HCT116 (cell line): ENCODE results near the gene CTR9. TPM values are rescaled to one million over a fixed set of nuclear protein-coding genes. Genes with fewer than 3 reads are reported as not detected.
A peak's percentile ranks its signal among the peaks of the same experiment; 100 is the strongest.

ENCODE experiments used
- ATAC-seq: fragments of 200-7000 bp; cut with Tn5 transposase; 2 replicates; pipeline ENCODE4 v1.9.1; 2020; ENCODE audit warnings: mild to moderate bottlenecking, moderate library complexity
- BruUV-seq: library from RNA; stranded (reverse); fragments of 400-500 nt; replicated peaks from 2 replicates; lab custom pipeline; 2021; lab: Mats Ljungman, UMichigan
- CTCF ChIA-PET: fragments of 300-600 bp; sonication (Branson Sonifier 250); formaldehyde crosslinking; loops from one replicate; lab custom pipeline; 2021; ENCODE audit warnings: antibody characterized with exemption; lab: Charles Lee
- POLR2A ChIA-PET: fragments of 300-600, 350-600 bp; sonication (Branson Sonifier 250); formaldehyde crosslinking; loops from one replicate; lab custom pipeline; 2021; ENCODE audit warnings: antibody characterized with exemption; lab: Charles Lee
- RAD21 ChIA-PET, 2 experiments: fragments of 300-600 bp; sonication (Branson Sonifier 250); formaldehyde crosslinking; loops; one replicate each; lab custom pipeline; 2023; ENCODE audit warnings: low total read pairs in 2 of 2; ENCODE audit not compliant: uncharacterized antibody in 2 of 2, unreplicated experiment in 2 of 2, low non-redundant PET in 1 of 2; lab: Charles Lee
- DNase-seq: peaks from one replicate; pipeline ENCODE4 v3.0.0-alpha.2; 2010; ENCODE audit warnings: low read depth, low spot score
- H2AFZ ChIP-seq: fragments of 200-600 bp; shearing (Covaris generic), sonication (generic); 2 replicates; pipeline ENCODE4 v1.6.1; 2017; ENCODE audit warnings: low read depth, mixed run types, mixed read lengths, antibody characterized with exemption, low read length; ENCODE audit not compliant: poor library complexity, severe bottlenecking
- H3K27ac ChIP-seq: 2 replicates; pipeline ENCODE4 v1.5.1; 2012; ENCODE audit warnings: low read depth, low read length
- H3K27me3 ChIP-seq: fragments of 200-600 bp; sonication (generic); 2 replicates; pipeline ENCODE4 v1.6.1; 2016; ENCODE audit warnings: mixed run types, low read length, mixed read lengths; ENCODE audit not compliant: insufficient read depth
- H3K36me3 ChIP-seq, 2 experiments: fragments of 200-500 bp in 1 of 2; fragments of 200-600 bp in 1 of 2; sonication (Bioruptor generic) in 1 of 2; sonication (generic) in 1 of 2; 2 replicates each; pipeline versions ENCODE4 v1.5.1 to v1.6.1; 2014 to 2016; ENCODE audit warnings: low read length in 2 of 2, inconsistent platforms in 1 of 2, mixed read lengths in 1 of 2, mixed run types in 1 of 2; ENCODE audit not compliant: insufficient read depth in 2 of 2, control insufficient read depth in 1 of 2
- H3K4me1 ChIP-seq, 2 experiments: fragments of 200-600 bp in 1 of 2; sonication (generic) in 1 of 2; 2 replicates each; pipeline versions ENCODE4 v1.5.1 to v1.6.1; 2012 to 2017; ENCODE audit warnings: low read length in 2 of 2, inconsistent platforms in 1 of 2, mild to moderate bottlenecking in 1 of 2, mixed read lengths in 1 of 2, mixed run types in 1 of 2, moderate library complexity in 1 of 2; ENCODE audit not compliant: insufficient read depth in 2 of 2, control insufficient read depth in 1 of 2
- H3K4me2 ChIP-seq: fragments of 200-600 bp; sonication (generic); 2 replicates; pipeline ENCODE4 v1.6.1; 2017; ENCODE audit warnings: mixed run types, low read length, mixed read lengths
- H3K4me3 ChIP-seq, 2 experiments: fragments of 200-600 bp in 1 of 2; sonication (generic) in 1 of 2; replicated peaks in 1 of 2; 2 replicates each; pipeline ENCODE4 v1.5.1; 2011 to 2016; ENCODE audit warnings: low read length in 2 of 2, control low read depth in 1 of 2, low read depth in 1 of 2, mild to moderate bottlenecking in 1 of 2, mixed read lengths in 1 of 2, mixed run types in 1 of 2
- H3K79me2 ChIP-seq: fragments of 200-600 bp; sonication (generic); 2 replicates; pipeline ENCODE4 v1.6.1; 2017; ENCODE audit warnings: mild to moderate bottlenecking, mixed run types, low read length, moderate library complexity, mixed read lengths; ENCODE audit not compliant: insufficient read depth
- H3K9ac ChIP-seq: fragments of 200-600 bp; sonication (generic); 2 replicates; pipeline ENCODE4 v1.6.1; 2016; ENCODE audit warnings: low read length, mixed read lengths
- H3K9me2 ChIP-seq: fragments of 200-600 bp; sonication (generic), shearing (Covaris generic); 2 replicates; pipeline ENCODE4 v1.6.1; 2017; ENCODE audit warnings: mixed run types, mild to moderate bottlenecking, moderate library complexity; ENCODE audit not compliant: insufficient read depth
- H3K9me3 ChIP-seq, 2 experiments: fragments of 200-500 bp in 1 of 2; fragments of 200-600 bp in 1 of 2; sonication (Bioruptor generic) in 1 of 2; sonication (generic) in 1 of 2; 2 replicates each; pipeline ENCODE4 v1.6.1; 2014 to 2017; ENCODE audit warnings: low read length in 2 of 2, mixed read lengths in 2 of 2, inconsistent platforms in 1 of 2, low read depth in 1 of 2, mild to moderate bottlenecking in 1 of 2, mixed run types in 1 of 2, moderate library complexity in 1 of 2; ENCODE audit not compliant: control insufficient read depth in 1 of 2, insufficient read depth in 1 of 2
- H4K20me1 ChIP-seq: fragments of 200-600 bp; sonication (generic), shearing (Covaris generic); 2 replicates; pipeline ENCODE4 v1.6.1; 2017; ENCODE audit warnings: mixed run types, mild to moderate bottlenecking, moderate library complexity; ENCODE audit not compliant: insufficient read depth
- ATF3 ChIP-seq: IDR thresholded peaks from 2 replicates; pipeline ENCODE4 v1.6.1; 2012
- CBX3 ChIP-seq: IDR thresholded peaks from 2 replicates; pipeline ENCODE4 v1.6.1; 2012; ENCODE audit warnings: low read depth
- EGR1 ChIP-seq: IDR thresholded peaks from 2 replicates; pipeline ENCODE4 v1.6.1; 2012; ENCODE audit warnings: low read depth
- EZH2 ChIP-seq: fragments of 200-600 bp; sonication (generic); IDR thresholded peaks from 2 replicates; pipeline ENCODE4 v1.6.1; 2017; ENCODE audit warnings: antibody characterized with exemption, mixed run types
- JUND ChIP-seq: IDR thresholded peaks from 2 replicates; pipeline ENCODE4 v1.6.1; 2012
- MAX ChIP-seq: IDR thresholded peaks from 2 replicates; pipeline ENCODE4 v1.6.1; 2012
- POLR2A ChIP-seq: IDR thresholded peaks from 2 replicates; pipeline ENCODE4 v1.7.0; 2011; ENCODE audit warnings: borderline replicate concordance; ENCODE audit not compliant: insufficient read depth, insufficient read length; ENCODE audit errors: extremely low read depth
- POLR2AphosphoS5 ChIP-seq: IDR thresholded peaks from 2 replicates; pipeline ENCODE4 v1.6.1; 2011; ENCODE audit warnings: mild to moderate bottlenecking, low read depth, low read length, moderate library complexity
- SIN3A ChIP-seq: IDR thresholded peaks from 2 replicates; pipeline ENCODE4 v1.6.1; 2012; ENCODE audit warnings: low read depth
- SP1 ChIP-seq: IDR thresholded peaks from 2 replicates; pipeline ENCODE4 v1.6.1; 2012; ENCODE audit warnings: low read depth
- TCF7L2 ChIP-seq: IDR thresholded peaks from 2 replicates; pipeline ENCODE4 v1.7.0; 2011; ENCODE audit warnings: borderline replicate concordance, inconsistent platforms; ENCODE audit not compliant: insufficient read depth, insufficient read length; ENCODE audit errors: extremely low read depth
- YY1 ChIP-seq: IDR thresholded peaks from 2 replicates; pipeline ENCODE4 v1.6.1; 2011; ENCODE audit warnings: low read length, low read depth, moderate library complexity, mild to moderate bottlenecking; ENCODE audit not compliant: insufficient replicate concordance; ENCODE audit errors: extremely low read depth
- intact Hi-C: fragments of 100-400 bp; cut with micrococcal nuclease; formaldehyde crosslinking; loops from 2 replicates; pipeline ENCODE4 v1.10.0; 2022
- total RNA-seq: library from RNA; stranded (reverse); gene quantifications from one replicate; pipeline ENCODE4 v1.2.1, GENCODE V29; 2021; ENCODE audit not compliant: unreplicated experiment

Gene CTR9
- total RNA-seq, 1 experiment from 2014 or later: 68.4 TPM

- peak within 1 kb of the TSS; percentile 74 for H2AFZ ChIP-seq
- ATAC-seq: peak; percentile 94
- H3K27me3 ChIP-seq: no peaks in the 10 kb centered on the region
- intact Hi-C loops: loop anchor here (1.0 to 5.0 kb wide), 3 partner anchors 50 to 124 kb away; partner anchors contain the start of gene ZBED5
- ChIA-PET RAD21 (interaction anchor here in 1 of 2 experiments (0.9 kb wide), 1 partner anchor 122 kb away, joined by 3 read pairs; no protein-coding TSS in a partner anchor), POLR2A (interaction anchor here (0.7 to 2.4 kb wide), 48 partner anchors 8 to 1364 kb away, joined by 3 to 48 read pairs (median 5); partner anchors contain the start of genes CTR9 and ZBED5), CTCF (interaction anchor here (1.0 to 2.2 kb wide), 9 partner anchors 10 to 220 kb away, joined by 3 to 15 read pairs (median 4); partner anchors contain the start of gene ZBED5)
- peak within 1 kb of the TSS; percentile 89 to 97 for H3K4me3 ChIP-seq
- peak within 1 kb of the TSS; percentile 99 for H3K4me2 ChIP-seq
- TF ChIP-seq POLR2A: peak; percentile 99
- TF ChIP-seq SP1: peak; percentile 69
- no peak for TF ChIP-seq JUND
- peak; percentile 99 for TF ChIP-seq YY1
- 0 out of 2 replicates have a peak, but pooled peaks have one; percentile 47 for TF ChIP-seq CBX3
- TF ChIP-seq TCF7L2: peak; percentile 9
- TF ChIP-seq POLR2AphosphoS5: peak; percentile 100
- peak; percentile 82 for TF ChIP-seq EGR1
- TF ChIP-seq ATF3: no peak
- TF ChIP-seq MAX: peak; percentile 77; the same call in 1 of the 2 replicates
- TF ChIP-seq SIN3A: peak; percentile 97
- TF ChIP-seq EZH2: no peak
- no peaks in the 10 kb centered on the region for H3K9me3 ChIP-seq
- no TSS peak for BruUV-seq
- DNase-seq: peak; percentile 95
- no peaks in the 10 kb centered on the region for H3K9me2 ChIP-seq
- H3K9ac ChIP-seq: peak within 1 kb of the TSS; percentile 98
- peaks cover 10 to 24% of the 10 kb centered on the region in 2 experiments for H3K4me1 ChIP-seq
- H4K20me1 ChIP-seq: no peaks in the 10 kb centered on the region
- H3K27ac ChIP-seq: peak within 1 kb of the TSS; percentile 100
- peaks cover 48% of the 10 kb centered on the region for H3K79me2 ChIP-seq
- peaks cover 30 to 38% of the 10 kb centered on the region in 2 experiments for H3K36me3 ChIP-seq
Measured at GRCh38 chr11:10808553-10809372, 57.7 kb downstream of the CTR9 start, which contains the start of gene EIF4G2. TSS of gene EIF4G2 (minus strand) at chr11:10808926.
